SJSA1 (cell line): ENCODE data around the gene KRTAP19-8. TPM values are rescaled to one million over a fixed set of nuclear protein-coding genes. Genes with fewer than 3 reads are reported as not detected.

ENCODE experiments used
- DNase-seq, 2 experiments: peaks; one replicate each; pipeline ENCODE4 v3.0.0-alpha.2; 2015 to 2020; ENCODE audit warnings: low spot score in 2 of 2, low read depth in 1 of 2
- H3K27ac ChIP-seq: fragments of 250-450 bp; sonication (Bioruptor Pico); 2 replicates; pipeline ENCODE4 v1.5.1; 2020; ENCODE audit warnings: mild to moderate bottlenecking, moderate library complexity
- H3K27me3 ChIP-seq: fragments of 250-450 bp; sonication (Bioruptor Pico); replicated peaks from 2 replicates; pipeline ENCODE4 v1.5.1; 2020; ENCODE audit warnings: mild to moderate bottlenecking, moderate library complexity
- H3K36me3 ChIP-seq: fragments of 250-450 bp; sonication (Bioruptor Pico); 2 replicates; pipeline ENCODE4 v1.5.1; 2020; ENCODE audit warnings: mild to moderate bottlenecking
- H3K4me1 ChIP-seq: fragments of 250-450 bp; sonication (Bioruptor Pico); replicated peaks from 2 replicates; pipeline ENCODE4 v1.6.1; 2021; ENCODE audit warnings: mild to moderate bottlenecking
- H3K4me3 ChIP-seq: fragments of 250-450 bp; sonication (Bioruptor Pico); 2 replicates; pipeline ENCODE4 v1.5.1; 2020; ENCODE audit warnings: mild to moderate bottlenecking
- H3K9me3 ChIP-seq: fragments of 250-450 bp; sonication (Bioruptor Pico); replicated peaks from 2 replicates; pipeline ENCODE4 v1.5.1; 2020; ENCODE audit warnings: mild to moderate bottlenecking
- total RNA-seq: library from RNA; depleted of rRNA; stranded (reverse); fragments of >200 nt; shearing (Covaris generic); gene quantifications from 2 replicates; pipeline ENCODE4 v1.2.3, GENCODE V29; 2014; rRNA removed

Gene KRTAP19-8
- total RNA-seq, 1 experiment from 2014 or later = not detected

DNA sequence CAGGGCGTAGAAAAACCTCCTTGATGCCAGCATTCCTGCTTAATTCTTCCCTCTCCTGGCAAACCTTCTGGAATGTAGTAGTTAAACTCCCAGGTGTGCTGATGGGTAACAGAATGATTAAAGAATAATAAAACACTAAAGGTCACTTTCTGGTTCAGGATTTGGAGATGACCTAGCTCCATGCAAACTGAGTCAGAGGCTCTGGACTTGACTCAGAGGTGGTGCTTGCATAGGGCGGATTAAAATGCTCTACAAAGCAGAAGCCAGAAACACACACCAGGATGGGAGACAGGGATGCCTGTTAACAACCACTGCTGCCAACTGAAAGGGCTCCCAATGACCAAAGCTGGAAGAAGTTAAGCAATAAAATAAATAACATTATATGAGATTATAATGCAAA is 41.5 kb downstream of the KRTAP19-8 start:
- Histone ChIP-seq H3K4me1 (no peaks in the 10 kb centered on the region), H3K27me3 (no peaks in the 10 kb centered on the region), H3K27ac (no peak overlapping the region), H3K4me3 (no peak overlapping the region), H3K9me3 (no peaks in the 10 kb centered on the region), H3K36me3 (no peaks in the 10 kb centered on the region)
- no peak for DNase-seq

DNA sequence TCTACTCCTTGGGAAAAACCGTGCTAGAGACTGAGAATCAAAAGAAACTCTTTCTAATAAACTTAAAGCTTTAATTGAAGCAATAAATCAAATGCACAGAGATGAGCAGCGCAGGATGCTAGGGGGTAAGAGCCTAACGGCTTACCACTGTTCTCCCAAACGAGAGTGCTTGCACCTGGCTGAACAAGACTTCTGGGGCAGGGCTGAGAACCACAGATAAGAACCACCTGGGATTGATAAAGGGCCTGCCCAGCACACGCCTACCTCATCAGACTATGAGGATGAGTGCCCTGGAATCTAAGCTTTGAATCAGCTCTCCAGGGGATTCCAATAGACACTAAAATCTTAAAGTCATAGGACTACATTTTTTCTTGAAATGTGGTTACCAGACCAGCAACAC is 43.3 kb downstream of the KRTAP19-8 start:
- Histone ChIP-seq H3K4me1 (no peaks in the 10 kb centered on the region), H3K36me3 (no peaks in the 10 kb centered on the region), H3K9me3 (no peaks in the 10 kb centered on the region), H3K4me3 (no peak overlapping the region), H3K27me3 (no peaks in the 10 kb centered on the region), H3K27ac (no peak overlapping the region)
- no peak for DNase-seq

DNA sequence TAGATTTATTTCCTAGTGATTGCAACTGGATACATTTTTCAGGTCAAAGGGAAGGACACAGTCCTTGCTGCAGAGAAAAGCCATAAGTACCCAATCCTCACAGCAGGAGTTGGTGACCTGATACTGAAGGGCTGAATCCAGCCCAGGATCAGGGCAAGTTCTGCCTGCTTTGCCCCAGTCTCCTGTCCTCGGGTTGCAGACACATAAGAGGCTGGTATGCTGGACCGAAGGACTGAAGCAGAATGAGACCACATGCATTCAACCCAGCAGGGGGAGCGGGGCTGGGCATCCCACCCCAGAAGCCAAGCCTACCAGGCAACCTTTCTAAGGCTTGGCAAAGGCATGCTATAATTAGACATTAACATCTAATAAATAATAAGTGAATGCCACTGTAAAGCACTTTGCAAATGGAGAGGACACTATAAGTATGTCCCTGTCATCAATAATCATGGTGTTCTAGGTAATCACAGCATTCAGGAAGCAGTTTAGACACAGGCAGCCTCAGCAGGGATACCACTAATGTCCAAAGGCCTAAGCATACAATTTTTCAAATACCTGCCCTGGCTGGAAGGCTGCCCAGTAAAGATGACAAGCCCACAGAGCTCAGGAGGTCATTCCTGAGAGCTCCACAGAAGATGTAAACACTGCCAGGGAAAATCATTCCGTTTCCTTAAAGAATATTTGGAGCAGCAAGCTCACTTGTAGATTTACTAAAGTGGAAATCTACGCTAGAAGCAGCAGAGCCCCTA is 47.6 kb downstream of the KRTAP19-8 start:
- no peak for DNase-seq
- no peaks in the 10 kb centered on the region for H3K4me1 ChIP-seq
- no peak overlapping the region for H3K4me3 ChIP-seq
- no peaks in the 10 kb centered on the region for H3K9me3 ChIP-seq
- no peaks in the 10 kb centered on the region for H3K36me3 ChIP-seq
- no peak overlapping the region for H3K27ac ChIP-seq
- H3K27me3 ChIP-seq = no peaks in the 10 kb centered on the region

DNA sequence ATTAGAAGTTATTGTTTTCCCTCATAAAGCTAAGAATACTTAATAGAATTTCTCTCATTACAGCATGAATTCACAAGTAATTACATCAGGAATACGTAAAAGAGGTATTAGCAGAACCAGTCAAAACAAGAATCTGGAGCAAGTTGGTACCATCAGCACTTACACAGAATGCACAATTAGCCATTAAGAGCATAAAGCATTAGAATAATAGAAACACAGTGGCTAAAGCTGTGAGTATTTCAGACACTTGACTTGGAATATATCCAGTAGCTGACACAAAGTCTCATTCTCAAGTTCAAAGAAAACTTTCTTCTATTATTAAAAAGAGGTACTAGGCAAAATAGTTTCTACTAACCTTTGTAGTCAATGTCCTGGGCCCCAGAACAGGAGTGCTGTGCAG is 49.6 kb downstream of the KRTAP19-8 start:
- DNase-seq = no peak
- no peaks in the 10 kb centered on the region for H3K36me3 ChIP-seq

More for the DNA sequence above, 49.6 kb downstream of the KRTAP19-8 start:
- no peak overlapping the region for H3K4me3 ChIP-seq
- no peaks in the 10 kb centered on the region for H3K27me3 ChIP-seq
- no peaks in the 10 kb centered on the region for H3K9me3 ChIP-seq
- no peaks in the 10 kb centered on the region for H3K4me1 ChIP-seq
- H3K27ac ChIP-seq = no peak overlapping the region

Other genes with a start within 250 kb of the KRTAP19-8 start
- gene KRTAP8-1, start 225.2 kb downstream of the KRTAP19-8 start, total RNA-seq = not detected in 2 replicates
- not detected in 2 replicates for gene KRTAP7-1, start 208.7 kb downstream of the KRTAP19-8 start, total RNA-seq
- not detected in 2 replicates for gene KRTAP11-1, start 156.9 kb downstream of the KRTAP19-8 start, total RNA-seq